RWPE2 (cell line): ENCODE data around the gene TRERF1.

Experiments
- ATAC-seq: fragments of 200-7000 bp; cut with Tn5 transposase; 3 replicates; pipeline ENCODE4 v1.9.1; 2021; ENCODE audit warnings: low read depth
- DNase-seq: peaks from one replicate; pipeline ENCODE4 v3.0.0-alpha.2; 2020; ENCODE audit warnings: low spot score
- H3K27ac ChIP-seq: fragments of 450-650 bp; 2 replicates; pipeline ENCODE4 v1.5.1; 2017; ENCODE audit warnings: mild to moderate bottlenecking; ENCODE audit not compliant: poor library complexity, severe bottlenecking
- H3K27me3 ChIP-seq: fragments of 250-450 bp; sonication (Bioruptor Pico); 2 replicates; pipeline ENCODE4 v1.5.1; 2021; ENCODE audit warnings: mild to moderate bottlenecking, moderate library complexity; ENCODE audit not compliant: insufficient read depth, poor library complexity, severe bottlenecking
- H3K36me3 ChIP-seq: fragments of 250-450 bp; sonication (Bioruptor Pico); 2 replicates; pipeline ENCODE4 v1.5.1; 2020; ENCODE audit warnings: low read depth, mild to moderate bottlenecking, moderate library complexity
- H3K4me1 ChIP-seq: fragments of 250-450 bp; sonication (Bioruptor Pico); 2 replicates; pipeline ENCODE4 v1.5.1; 2021; ENCODE audit warnings: mild to moderate bottlenecking, moderate library complexity; ENCODE audit not compliant: insufficient read depth, poor library complexity, severe bottlenecking
- H3K4me3 ChIP-seq: fragments of 250-450 bp; sonication (Bioruptor Pico); 2 replicates; pipeline ENCODE4 v1.5.1; 2021; ENCODE audit warnings: mild to moderate bottlenecking, moderate library complexity; ENCODE audit not compliant: severe bottlenecking
- H3K9me3 ChIP-seq: fragments of 250-450 bp; sonication (Bioruptor Pico); 2 replicates; pipeline ENCODE4 v1.5.1; 2021; ENCODE audit warnings: mild to moderate bottlenecking, moderate library complexity; ENCODE audit not compliant: severe bottlenecking
- TF ChIP-seq, protein P1 (sequence below): fragments of 450-650 bp; IDR thresholded peaks from one replicate; pipeline ENCODE4 v1.5.1; 2017; ENCODE audit warnings: mild to moderate bottlenecking, moderate library complexity; ENCODE audit not compliant: poor library complexity, severe bottlenecking

The TRERF1 gene

DNA sequence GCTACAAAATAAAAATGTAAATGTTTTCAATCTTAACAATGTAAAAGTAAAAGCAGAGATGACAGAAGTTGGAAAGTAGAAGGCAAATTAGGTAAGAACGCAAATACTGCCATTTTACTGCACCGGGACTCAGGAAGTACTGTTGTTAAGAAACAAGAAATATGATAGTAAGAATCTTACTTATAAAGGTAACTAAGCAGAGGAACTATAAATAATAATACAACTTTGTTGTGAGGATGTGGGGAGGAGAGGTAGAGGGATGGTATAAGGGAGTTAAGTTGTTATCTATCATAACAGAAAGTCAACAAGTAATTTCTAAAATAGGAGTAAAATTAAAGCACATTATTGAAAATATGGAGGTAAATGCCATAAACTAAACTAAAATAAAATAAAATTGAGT lies 129.8 kb downstream of the TRERF1 start:
- ATAC-seq (no peak), DNase-seq (no peak)
- peaks cover 6% of the 10 kb centered on the region for H3K9me3 ChIP-seq
- TF ChIP-seq, protein P1, sequence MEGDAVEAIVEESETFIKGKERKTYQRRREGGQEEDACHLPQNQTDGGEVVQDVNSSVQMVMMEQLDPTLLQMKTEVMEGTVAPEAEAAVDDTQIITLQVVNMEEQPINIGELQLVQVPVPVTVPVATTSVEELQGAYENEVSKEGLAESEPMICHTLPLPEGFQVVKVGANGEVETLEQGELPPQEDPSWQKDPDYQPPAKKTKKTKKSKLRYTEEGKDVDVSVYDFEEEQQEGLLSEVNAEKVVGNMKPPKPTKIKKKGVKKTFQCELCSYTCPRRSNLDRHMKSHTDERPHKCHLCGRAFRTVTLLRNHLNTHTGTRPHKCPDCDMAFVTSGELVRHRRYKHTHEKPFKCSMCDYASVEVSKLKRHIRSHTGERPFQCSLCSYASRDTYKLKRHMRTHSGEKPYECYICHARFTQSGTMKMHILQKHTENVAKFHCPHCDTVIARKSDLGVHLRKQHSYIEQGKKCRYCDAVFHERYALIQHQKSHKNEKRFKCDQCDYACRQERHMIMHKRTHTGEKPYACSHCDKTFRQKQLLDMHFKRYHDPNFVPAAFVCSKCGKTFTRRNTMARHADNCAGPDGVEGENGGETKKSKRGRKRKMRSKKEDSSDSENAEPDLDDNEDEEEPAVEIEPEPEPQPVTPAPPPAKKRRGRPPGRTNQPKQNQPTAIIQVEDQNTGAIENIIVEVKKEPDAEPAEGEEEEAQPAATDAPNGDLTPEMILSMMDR, result no peak
- 0 out of 2 replicates have a peak, but pooled peaks cover 8% of the 10 kb centered on the region for H3K36me3 ChIP-seq
- H3K27ac ChIP-seq, result peak overlapping the region; percentile 23
- no peaks in the 10 kb centered on the region for H3K27me3 ChIP-seq
- no peak overlapping the region for H3K4me3 ChIP-seq
- H3K4me1 ChIP-seq, result peaks cover 56% of the 10 kb centered on the region

GRCh38 chr6:42320762-42321161 lies 131.0 kb downstream of the TRERF1 start:
- Histone ChIP-seq H3K4me3 (no peak overlapping the region), H3K9me3 (peaks cover 6% of the 10 kb centered on the region), H3K27ac (peak overlapping the region; percentile 23), H3K27me3 (no peaks in the 10 kb centered on the region), H3K4me1 (peaks cover 56% of the 10 kb centered on the region), H3K36me3 (0 out of 2 replicates have a peak, but pooled peaks cover 8% of the 10 kb centered on the region)
- DNase-seq, result no peak
- no peak for ATAC-seq
- TF ChIP-seq, protein P1, result no peak

GRCh38 chr6:42318480-42318879 lies 133.2 kb downstream of the TRERF1 start:
- Histone ChIP-seq H3K4me1 (peaks cover 58% of the 10 kb centered on the region), H3K4me3 (no peak overlapping the region), H3K9me3 (no peaks in the 10 kb centered on the region), H3K27me3 (no peaks in the 10 kb centered on the region), H3K27ac (peak overlapping the region; percentile 85), H3K36me3 (no peaks in the 10 kb centered on the region; the same call in 1 of the 2 replicates)
- ATAC-seq (no peak), DNase-seq (no peak)
- TF ChIP-seq, protein P1, result no peak

DNA sequence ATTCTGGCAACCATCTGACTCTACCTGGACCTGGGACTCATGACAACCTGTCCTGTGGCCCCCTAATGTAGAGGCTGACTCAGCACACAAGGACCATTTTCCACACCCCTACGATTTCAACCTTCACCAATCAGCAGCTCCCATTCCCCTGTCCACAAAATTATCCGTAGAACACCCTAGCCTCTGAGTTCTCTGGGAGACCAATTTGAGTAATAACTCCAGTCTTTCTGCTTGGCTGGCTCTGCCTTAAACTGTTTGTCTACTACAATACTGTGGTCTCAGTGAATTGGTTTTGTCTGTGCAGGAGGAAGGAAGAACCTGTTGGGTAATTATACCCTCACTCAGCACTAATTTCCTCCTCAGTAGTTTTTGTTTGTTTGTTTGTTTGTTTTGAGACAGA lies 134.7 kb downstream of the TRERF1 start:
- no peaks in the 10 kb centered on the region for H3K27me3 ChIP-seq
- H3K9me3 ChIP-seq, result no peaks in the 10 kb centered on the region
- ATAC-seq (no peak), DNase-seq (no peak)
- peak overlapping the region; percentile 85 for H3K27ac ChIP-seq
- peaks cover 63% of the 10 kb centered on the region for H3K4me1 ChIP-seq
- H3K4me3 ChIP-seq, result no peak overlapping the region
- H3K36me3 ChIP-seq, result peaks cover 7% of the 10 kb centered on the region; the same call in 1 of the 2 replicates
- TF ChIP-seq, protein P1, result no peak
